IgD-negative memory B cell (primary cell): ENCODE data around the gene ENTPD2. TPM values are rescaled to one million over a fixed set of nuclear protein-coding genes. Genes with fewer than 3 reads are reported as not detected.
A peak's percentile ranks its signal among the peaks of the same experiment; 100 is the strongest.
"Not testable (repeated sequence)": the region's sequence is repeated elsewhere in the genome, so short reads cannot be mapped to it uniquely, and the experiment has no call there.

Experiments
- H3K27ac Mint-ChIP-seq, 3 donors: one replicate each; pipeline ENCODE4 v1.8.0; 2020 to 2022; ENCODE audit warnings: mild to moderate bottlenecking in 3 of 3, mixed read lengths in 3 of 3, moderate library complexity in 1 of 3
- H3K27me3 Mint-ChIP-seq: one replicate; pipeline ENCODE4 v1.8.0; 2021; ENCODE audit warnings: mixed read lengths
- H3K36me3 Mint-ChIP-seq: one replicate; pipeline ENCODE4 v1.8.0; 2020; ENCODE audit warnings: mild to moderate bottlenecking, mixed read lengths
- H3K4me1 Mint-ChIP-seq, 3 donors: one replicate each; pipeline ENCODE4 v1.8.0; 2020 to 2022; ENCODE audit warnings: mixed read lengths in 3 of 3, mild to moderate bottlenecking in 1 of 3
- H3K4me3 Mint-ChIP-seq, 4 donors: one replicate each; pipeline ENCODE4 v1.8.0; 2020 to 2022; ENCODE audit warnings: mild to moderate bottlenecking in 4 of 4, mixed read lengths in 4 of 4, moderate library complexity in 3 of 4
- H3K9me3 Mint-ChIP-seq, 3 donors: one replicate each; pipeline ENCODE4 v1.8.0; 2020 to 2021; ENCODE audit warnings: mixed read lengths in 3 of 3, mild to moderate bottlenecking in 1 of 3
- polyA plus RNA-seq: library from polyadenylated mRNA; unstranded; fragments of 300-500 nt; fragmentation: Illumina TruSeq; gene quantifications from one replicate; pipeline ENCODE4 v1.2.3, GENCODE V29; 2021

Gene ENTPD2
- polyA plus RNA-seq, 1 donor from 2014 or later: not detected

- Mint-ChIP-seq H3K36me3 (no peaks in the 10 kb centered on the region), H3K4me1 (peaks cover 18 to 26% (median 19%) of the 10 kb centered on the region in 3 donors), H3K27me3 (no peaks in the 10 kb centered on the region), H3K4me3 (peak overlapping the region in 3 of 4 donors; percentile 66 to 90 (median 89)), H3K27ac (peak overlapping the region in 2 of 3 donors; percentile 49 to 62), H3K9me3 (no peaks in the 10 kb centered on the region)
Observed at GRCh38 chr9:137035507-137035834, 18.4 kb downstream of the ENTPD2 start.

DNA sequence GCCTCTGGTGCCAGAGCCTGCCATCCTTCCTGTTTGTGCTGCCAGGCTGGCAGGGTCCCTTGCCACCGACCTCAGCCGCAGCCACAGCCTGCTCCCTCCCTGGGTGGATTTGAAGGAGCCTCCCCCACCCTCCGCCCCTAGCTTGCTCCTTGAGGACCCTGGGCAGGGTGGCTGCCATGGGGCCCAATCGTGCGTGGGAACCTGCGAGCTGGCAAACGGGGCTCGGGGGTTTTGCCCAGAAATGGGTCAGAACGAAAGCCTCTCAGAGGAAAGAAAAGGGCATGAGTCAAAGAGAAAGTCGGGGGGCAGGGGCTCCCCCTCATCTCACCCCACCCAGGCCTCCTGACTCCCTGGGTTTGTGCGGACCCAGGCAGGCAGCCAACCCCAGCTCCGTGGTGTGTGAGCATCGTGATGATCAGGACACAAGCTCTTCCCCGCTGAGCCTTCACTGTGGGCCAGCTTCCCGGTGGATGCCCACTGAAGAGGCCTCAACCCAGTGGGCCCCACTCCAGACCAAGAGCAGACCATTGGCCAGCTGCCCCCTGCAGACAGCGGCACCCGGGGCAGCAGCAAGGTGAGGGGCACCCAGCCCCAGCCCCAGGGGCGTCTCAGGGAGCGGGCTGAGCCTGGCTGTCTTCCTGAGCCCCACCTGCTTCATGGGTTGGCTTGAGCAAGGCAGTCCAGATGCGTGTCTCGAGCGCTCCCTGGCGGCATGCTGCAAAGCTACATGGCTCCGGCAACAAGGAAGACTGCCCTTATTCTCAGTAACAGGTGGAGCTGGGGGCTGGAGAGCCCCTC lies 19.0 kb downstream of the ENTPD2 start:
- H3K27ac Mint-ChIP-seq: peak overlapping the region; percentile 49 to 83 (median 62)
- H3K4me3 Mint-ChIP-seq: peak overlapping the region; percentile 57 to 90 (median 78)
- no peaks in the 10 kb centered on the region for H3K36me3 Mint-ChIP-seq
- no peaks in the 10 kb centered on the region for H3K9me3 Mint-ChIP-seq
- H3K27me3 Mint-ChIP-seq: no peaks in the 10 kb centered on the region
- peaks cover 18 to 28% (median 20%) of the 10 kb centered on the region in 3 donors for H3K4me1 Mint-ChIP-seq

- Mint-ChIP-seq H3K4me1 (peaks cover 24 to 32% (median 26%) of the 10 kb centered on the region in 3 donors), H3K27me3 (no peaks in the 10 kb centered on the region), H3K27ac (peak overlapping the region; percentile 62 to 86 (median 83)), H3K36me3 (no peaks in the 10 kb centered on the region), H3K4me3 (peak overlapping the region; percentile 88 to 97 (median 94)), H3K9me3 (no peaks in the 10 kb centered on the region)
Observed at GRCh38 chr9:137034039-137034708, 19.7 kb downstream of the ENTPD2 start.

DNA sequence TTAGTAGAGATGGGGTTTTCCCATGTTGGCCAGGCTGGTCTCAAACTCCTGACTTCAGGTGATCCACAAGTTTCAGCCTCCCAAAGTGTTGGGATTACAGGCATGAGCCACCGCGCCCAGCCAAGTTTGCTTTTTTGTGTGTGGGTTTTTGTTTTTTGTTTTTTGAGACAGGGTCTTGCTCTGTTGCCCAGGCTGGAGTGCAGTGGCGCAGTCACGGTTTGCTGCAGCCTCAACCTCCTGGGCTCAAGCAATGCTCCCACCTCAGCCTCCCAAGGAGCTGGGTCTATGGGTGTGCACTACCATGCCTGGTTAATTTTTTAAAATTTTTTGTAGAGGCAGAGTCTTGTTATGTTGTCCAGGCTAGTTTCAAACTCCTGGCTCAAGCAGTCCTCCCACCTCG lies 20.4 kb downstream of the ENTPD2 start:
- H3K4me1 Mint-ChIP-seq: peaks cover 26 to 32% (median 29%) of the 10 kb centered on the region in 3 donors
- H3K27ac Mint-ChIP-seq: peak overlapping the region; percentile 59 to 86 (median 73)
- H3K27me3 Mint-ChIP-seq, H3K9me3 Mint-ChIP-seq, H3K36me3 Mint-ChIP-seq: not testable (repeated sequence)
- peak overlapping the region; percentile 88 to 97 (median 94) for H3K4me3 Mint-ChIP-seq

DNA sequence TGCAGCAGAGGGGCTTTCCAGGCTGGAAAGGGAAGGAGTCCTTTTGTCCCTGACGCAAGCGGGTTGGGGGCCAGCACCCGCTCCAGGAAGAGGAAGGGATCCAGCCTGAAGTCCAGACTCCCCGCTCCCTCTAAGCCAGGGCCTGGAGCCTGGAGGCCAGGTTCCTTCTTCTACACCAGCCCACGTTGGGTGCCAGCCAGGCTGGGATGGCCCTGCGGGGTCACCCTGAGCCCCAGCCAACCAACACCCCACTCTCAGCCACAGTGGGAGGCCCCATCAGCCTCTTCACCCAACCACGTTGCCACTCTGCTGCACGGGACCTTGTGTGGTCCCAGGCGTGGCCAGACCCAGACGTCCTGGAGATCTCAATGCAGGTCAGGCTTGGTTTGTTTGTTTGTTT lies 21.0 kb downstream of the ENTPD2 start:
- H3K27ac Mint-ChIP-seq: peak overlapping the region; percentile 73 to 91 (median 86)
- H3K27me3 Mint-ChIP-seq: no peaks in the 10 kb centered on the region
- H3K4me3 Mint-ChIP-seq: peak overlapping the region; percentile 88 to 97 (median 94)
- peaks cover 26 to 32% (median 29%) of the 10 kb centered on the region in 3 donors for H3K4me1 Mint-ChIP-seq
- no peaks in the 10 kb centered on the region for H3K9me3 Mint-ChIP-seq
- no peaks in the 10 kb centered on the region for H3K36me3 Mint-ChIP-seq

- no peaks in the 10 kb centered on the region for H3K36me3 Mint-ChIP-seq
- peak within 1 kb of the TSS; percentile 93 to 96 (median 94) for H3K27ac Mint-ChIP-seq
- H3K9me3 Mint-ChIP-seq: no peaks in the 10 kb centered on the region
- peak within 1 kb of the TSS; percentile 88 to 97 (median 95) for H3K4me3 Mint-ChIP-seq
- no peaks in the 10 kb centered on the region for H3K27me3 Mint-ChIP-seq
- H3K4me1 Mint-ChIP-seq: peaks cover 28 to 35% (median 29%) of the 10 kb centered on the region in 3 donors
Observed at GRCh38 chr9:137031904-137032640, 21.8 kb downstream of the ENTPD2 start, which contains the start of gene FUT7. FUT7 (minus strand) TSS chr9:137032088; CDS start chr9:137031991, 97 bp downstream.

- H3K4me3 Mint-ChIP-seq: peak overlapping the region; percentile 86 to 97 (median 92)
- H3K27me3 Mint-ChIP-seq: no peaks in the 10 kb centered on the region
- no peaks in the 10 kb centered on the region for H3K9me3 Mint-ChIP-seq
- peak overlapping the region; percentile 80 to 96 (median 93) for H3K27ac Mint-ChIP-seq
- no peaks in the 10 kb centered on the region for H3K36me3 Mint-ChIP-seq
- H3K4me1 Mint-ChIP-seq: peaks cover 30 to 43% (median 33%) of the 10 kb centered on the region in 3 donors
Observed at GRCh38 chr9:137030538-137031527, 23.0 kb downstream of the ENTPD2 start.

DNA sequence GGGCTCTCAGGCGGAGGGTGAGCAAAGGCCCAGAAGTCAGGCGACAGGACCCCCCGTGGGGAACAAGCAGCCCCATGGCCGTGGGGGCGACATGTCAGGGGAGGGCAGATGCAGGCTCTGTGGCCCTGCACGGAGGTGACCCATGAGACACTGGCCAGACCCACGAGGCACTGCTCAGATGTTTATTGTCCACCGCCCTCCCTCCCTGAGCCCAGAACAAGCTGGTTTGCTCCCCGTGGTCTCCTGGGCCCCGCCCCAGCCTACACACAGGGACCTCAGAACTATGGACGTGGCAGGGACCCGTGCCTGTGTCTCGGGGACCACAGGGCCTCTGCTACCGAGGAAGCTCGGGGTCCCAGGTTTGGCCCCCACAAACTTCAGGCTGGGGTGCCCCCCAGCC lies 23.9 kb downstream of the ENTPD2 start:
- Mint-ChIP-seq H3K36me3 (no peaks in the 10 kb centered on the region), H3K9me3 (no peaks in the 10 kb centered on the region), H3K27me3 (no peaks in the 10 kb centered on the region), H3K4me1 (peaks cover 28 to 44% (median 35%) of the 10 kb centered on the region in 3 donors), H3K4me3 (peak overlapping the region; percentile 86 to 97 (median 92)), H3K27ac (peak overlapping the region; percentile 5 to 96 (median 93))

GRCh38 chr9:137029058-137029936 lies 24.6 kb downstream of the ENTPD2 start:
- Mint-ChIP-seq H3K4me3 (peak overlapping the region; percentile 86 to 97 (median 92)), H3K27ac (peak overlapping the region; percentile 13 to 96 (median 81)), H3K27me3 (no peaks in the 10 kb centered on the region), H3K4me1 (peaks cover 23 to 39% (median 29%) of the 10 kb centered on the region in 3 donors), H3K36me3 (no peaks in the 10 kb centered on the region), H3K9me3 (no peaks in the 10 kb centered on the region)

DNA sequence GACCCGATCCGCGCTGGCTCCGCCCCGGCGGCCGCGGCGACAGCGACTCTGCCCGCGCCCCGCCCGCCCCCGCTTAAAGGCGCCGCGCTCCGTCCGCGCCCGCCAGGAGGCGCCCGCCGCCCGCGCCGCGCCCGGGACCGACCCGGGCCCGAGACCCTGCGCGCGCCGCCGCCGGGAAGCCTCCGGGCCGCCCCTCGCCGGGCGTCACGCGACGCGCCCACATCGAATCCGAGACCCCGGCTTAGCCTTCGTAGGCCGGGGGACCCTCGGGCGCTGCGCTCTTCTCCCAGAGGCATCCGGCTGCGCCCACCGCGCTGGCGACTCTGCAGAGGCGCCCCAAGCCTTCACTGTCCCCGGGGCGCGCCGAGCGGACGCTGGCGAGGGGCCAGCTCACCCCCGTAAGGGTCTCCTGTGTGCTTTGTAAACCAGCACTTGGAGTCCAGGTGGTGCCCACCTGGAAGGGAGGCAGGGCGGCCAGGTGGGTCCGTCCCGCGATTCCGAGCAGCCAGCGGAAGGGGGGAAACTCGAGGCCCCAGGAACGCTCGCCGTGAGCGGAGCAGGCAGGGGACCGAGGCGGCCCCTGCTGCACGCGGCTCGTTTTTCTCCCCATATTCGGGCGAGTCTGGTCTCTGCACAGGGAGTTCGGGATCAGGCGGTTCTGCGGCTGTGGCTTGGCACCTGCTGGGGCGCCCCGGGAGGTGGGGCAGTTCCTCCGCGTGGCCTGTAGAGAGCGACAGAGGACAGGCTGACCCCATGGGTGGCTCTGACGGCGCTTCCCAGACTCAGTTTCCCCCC lies 25.4 kb downstream of the ENTPD2 start:
- H3K27ac Mint-ChIP-seq: peak overlapping the region in 2 of 3 donors; percentile 81 to 96
- no peaks in the 10 kb centered on the region for H3K9me3 Mint-ChIP-seq
- H3K4me1 Mint-ChIP-seq: peaks cover 23 to 34% (median 27%) of the 10 kb centered on the region in 3 donors
- H3K4me3 Mint-ChIP-seq: peak overlapping the region; percentile 80 to 97 (median 90)
- no peaks in the 10 kb centered on the region for H3K27me3 Mint-ChIP-seq
- H3K36me3 Mint-ChIP-seq: no peaks in the 10 kb centered on the region

GRCh38 chr9:137027369-137028262 lies 26.2 kb downstream of the ENTPD2 start, which contains the start of gene ABCA2:
ABCA2 (minus strand) TSS chr9:137028237; CDS start chr9:137028140, 97 bp downstream.
- no peaks in the 10 kb centered on the region for H3K9me3 Mint-ChIP-seq
- peaks cover 19 to 30% (median 24%) of the 10 kb centered on the region in 3 donors for H3K4me1 Mint-ChIP-seq
- no peaks in the 10 kb centered on the region for H3K36me3 Mint-ChIP-seq
- peak within 1 kb of the TSS; percentile 80 to 97 (median 92) for H3K4me3 Mint-ChIP-seq
- H3K27me3 Mint-ChIP-seq: no peaks in the 10 kb centered on the region
- peak within 1 kb of the TSS; percentile 81 to 96 (median 94) for H3K27ac Mint-ChIP-seq
